Cardiac septum (tissue), 1 donor: ENCODE measurements around the gene ABCB9. TPM values are rescaled to one million over a fixed set of nuclear protein-coding genes. Genes with fewer than 3 reads are reported as not detected.
A peak's percentile ranks its signal among the peaks of the same experiment; 100 is the strongest.

ENCODE experiments used
- DNase-seq: peaks from one replicate; pipeline ENCODE4 v3.0.0-alpha.2; 2020; ENCODE audit warnings: low spot score
- intact Hi-C: fragments of 100-400 bp; cut with DNase I; formaldehyde crosslinking; loops from one replicate; pipeline ENCODE4 v1.14.0; 2022
- total RNA-seq: library from RNA; stranded (reverse); fragmentation: NEBNext Ultra II Directional; extraction: Animal tissue kit (Norgen Biotek cat#: 25700); gene quantifications from one replicate; pipeline ENCODE4 v1.2.1, GENCODE V29; 2021
- donor health status: DM: no; HTN: no; CAD: no.

ABCB9 gene
- total RNA-seq, 1 donor from 2014 or later, result 7.2 TPM

- intact Hi-C loops, result no loop called here
- DNase-seq, result peak; percentile 99
Measured at GRCh38 chr12:122974274-122974891, 8.1 kb upstream of the ABCB9 start.

- no peak for DNase-seq
- intact Hi-C loops, result no loop called here
Measured at GRCh38 chr12:122969676-122970075, 3.4 kb upstream of the ABCB9 start.

GRCh38 chr12:122968104-122968503, 1.8 kb upstream of the ABCB9 start:
- intact Hi-C loops, result no loop called here
- DNase-seq, result no peak

- intact Hi-C loops, result no loop called here
- no peak for DNase-seq
Measured at GRCh38 chr12:122966743-122967550, 684 bp upstream of the ABCB9 start.

- DNase-seq, result no peak
- intact Hi-C loops, result no loop called here
Measured at GRCh38 chr12:122965321-122965751, 927 bp downstream of the ABCB9 start.

GRCh38 chr12:122964439-122965257, 1.6 kb downstream of the ABCB9 start:
- no peak for DNase-seq
- intact Hi-C loops, result no loop called here

GRCh38 chr12:122963941-122964265, 2.4 kb downstream of the ABCB9 start:
- no peak for DNase-seq

GRCh38 chr12:122961531-122962329, 4.5 kb downstream of the ABCB9 start:
- DNase-seq, result no peak
- intact Hi-C loops, result no loop called here

More at GRCh38 chr12:122963941-122964265, 2.4 kb downstream of the ABCB9 start:
- intact Hi-C loops, result no loop called here

GRCh38 chr12:122960193-122960569, 6.1 kb downstream of the ABCB9 start:
- intact Hi-C loops, result no loop called here
- DNase-seq, result no peak

GRCh38 chr12:122959566-122960192, 6.6 kb downstream of the ABCB9 start:
- intact Hi-C loops, result no loop called here
- no peak for DNase-seq

- intact Hi-C loops, result no loop called here
- DNase-seq, result no peak
Measured at GRCh38 chr12:122958198-122958888, 7.9 kb downstream of the ABCB9 start.

- DNase-seq, result no peak
- intact Hi-C loops, result no loop called here
Measured at GRCh38 chr12:122956035-122956434, 10.2 kb downstream of the ABCB9 start.

GRCh38 chr12:122955156-122955555, 11.1 kb downstream of the ABCB9 start:
- no peak for DNase-seq
- intact Hi-C loops, result no loop called here

GRCh38 chr12:122951979-122952892, 14.0 kb downstream of the ABCB9 start:
- DNase-seq, result peak; percentile 92
- intact Hi-C loops, result loop anchor here (1.0 to 2.0 kb wide), 2 partner anchors 92 to 159 kb away; no protein-coding TSS in a partner anchor

- intact Hi-C loops, result no loop called here
Measured at GRCh38 chr12:122951406-122951805, 14.9 kb downstream of the ABCB9 start.

GRCh38 chr12:122949816-122950675, 16.2 kb downstream of the ABCB9 start:
- intact Hi-C loops, result no loop called here
- DNase-seq, result no peak

More at GRCh38 chr12:122951406-122951805, 14.9 kb downstream of the ABCB9 start:
- no peak for DNase-seq

- DNase-seq, result no peak
- intact Hi-C loops, result no loop called here
Measured at GRCh38 chr12:122949405-122949804, 16.9 kb downstream of the ABCB9 start.
